CD4-positive, CD25-positive, alpha-beta regulatory T cell (primary cell): Measurements from ENCODE around the gene MYOC. TPM values are rescaled to one million over a fixed set of nuclear protein-coding genes. Genes with fewer than 3 reads are reported as not detected.
A peak's percentile ranks its signal among the peaks of the same experiment; 100 is the strongest.

Source experiments
- ATAC-seq, 2 donors: fragments of 150-1000 bp; cut with Tn5 transposase; one replicate each; pipeline ENCODE4 v1.10.0; 2021; ENCODE audit warnings: low read depth in 2 of 2, moderate number of reproducible peaks in 2 of 2, moderate library complexity in 1 of 2
- DNase-seq, 3 donors: peaks; one replicate each; pipeline versions ENCODE4 v3.0.0 to v3.0.0-alpha.2; 2012 to 2022; ENCODE audit warnings: mixed read lengths in 1 of 3
- H3K27ac ChIP-seq: one replicate; pipeline ENCODE4 v1.7.0; 2013; ENCODE audit warnings: mild to moderate bottlenecking, low read length; ENCODE audit not compliant: insufficient read depth, poor library complexity, severe bottlenecking
- H3K27me3 ChIP-seq: one replicate; pipeline ENCODE4 v1.7.0; 2013; ENCODE audit warnings: low read length; ENCODE audit not compliant: control insufficient read depth, insufficient read depth
- H3K36me3 ChIP-seq: one replicate; pipeline ENCODE4 v1.7.0; 2013; ENCODE audit warnings: mild to moderate bottlenecking, low read length, moderate library complexity; ENCODE audit not compliant: control insufficient read depth, insufficient read depth
- H3K4me1 ChIP-seq: 2 replicates; pipeline ENCODE4 v1.7.0; 2013; ENCODE audit warnings: mild to moderate bottlenecking, low read length; ENCODE audit not compliant: insufficient read depth, control insufficient read depth, poor library complexity, severe bottlenecking
- H3K4me3 ChIP-seq: one replicate; pipeline ENCODE4 v1.7.0; 2013; ENCODE audit warnings: low read depth, mild to moderate bottlenecking, low read length, moderate library complexity
- H3K9me3 ChIP-seq, 2 experiments: 1 replicate in 1 of 2; 2 replicates in 1 of 2; pipeline ENCODE4 v1.7.0; 2013; ENCODE audit warnings: low read length in 2 of 2, mild to moderate bottlenecking in 1 of 2, moderate library complexity in 1 of 2; ENCODE audit not compliant: control insufficient read depth in 2 of 2
- H3K27ac Mint-ChIP-seq, 3 donors: one replicate each; pipeline ENCODE4 v1.8.0; 2020 to 2022; ENCODE audit warnings: mild to moderate bottlenecking in 3 of 3, mixed read lengths in 3 of 3, moderate library complexity in 2 of 3
- H3K27me3 Mint-ChIP-seq: one replicate; pipeline ENCODE4 v1.8.0; 2022; ENCODE audit warnings: mild to moderate bottlenecking, mixed read lengths
- H3K36me3 Mint-ChIP-seq: one replicate; pipeline ENCODE4 v1.8.0; 2020; ENCODE audit warnings: mixed read lengths
- H3K4me1 Mint-ChIP-seq, 4 donors: one replicate each; pipeline ENCODE4 v1.8.0; 2020 to 2022; ENCODE audit warnings: mixed read lengths in 4 of 4, mild to moderate bottlenecking in 1 of 4
- H3K4me3 Mint-ChIP-seq, 4 donors: one replicate each; pipeline ENCODE4 v1.8.0; 2020 to 2022; ENCODE audit warnings: mild to moderate bottlenecking in 4 of 4, mixed read lengths in 4 of 4, moderate library complexity in 3 of 4
- H3K9me3 Mint-ChIP-seq, 7 donors: one replicate each; pipeline ENCODE4 v1.8.0; 2020 to 2022; ENCODE audit warnings: mixed read lengths in 7 of 7, mild to moderate bottlenecking in 3 of 7, moderate library complexity in 2 of 7
- polyA plus RNA-seq, 4 donors: library from polyadenylated mRNA; unstranded; fragments of 300-500 nt; fragmentation: Illumina TruSeq; gene quantifications; one replicate each; pipeline ENCODE4 v1.2.3, GENCODE V29; 2021
- total RNA-seq: library from RNA; stranded (reverse); gene quantifications from one replicate; pipeline ENCODE4 v1.2.3, GENCODE V29; 2022

MYOC gene
- total and polyA plus RNA-seq, 5 donors from 2014 or later, result not detected

DNA sequence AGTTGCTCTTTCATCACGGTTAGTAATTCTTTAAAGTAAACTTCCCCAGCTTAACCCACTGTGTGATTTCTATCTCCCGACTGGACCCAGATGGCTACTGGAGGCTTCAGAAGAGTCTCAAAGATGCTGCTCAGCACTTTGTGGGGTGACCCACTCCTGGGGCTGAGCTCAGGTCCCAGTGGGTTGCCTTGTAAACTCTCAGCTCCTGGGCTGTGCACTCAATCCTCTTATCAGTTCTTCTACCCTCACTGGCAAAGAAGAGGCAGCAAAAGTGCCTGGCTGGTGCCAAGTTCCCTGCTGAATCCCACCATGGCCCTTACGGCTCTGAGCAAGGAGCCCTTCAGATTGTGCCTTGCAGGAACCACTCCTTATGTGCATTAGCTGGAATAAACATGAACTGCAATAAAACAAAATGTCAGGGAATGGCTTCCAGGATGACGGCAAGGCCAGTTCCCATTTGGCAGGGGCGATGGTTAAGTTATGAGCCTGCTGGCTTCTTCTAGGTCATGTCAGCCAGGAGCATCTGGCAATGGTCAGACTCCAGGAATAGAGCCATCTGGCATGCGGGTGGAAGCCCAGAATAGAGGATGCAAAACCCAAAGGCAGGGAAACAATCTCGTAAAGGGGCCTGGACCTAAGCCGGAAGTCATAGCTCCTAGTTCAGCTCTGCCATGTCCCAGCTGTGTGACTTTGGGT, 6.8 kb downstream of the MYOC start:
- DNase-seq, result no peak
- Histone ChIP-seq H3K27ac (no peak overlapping the region), H3K9me3 (no peaks in the 10 kb centered on the region), H3K4me3 (no peak overlapping the region), H3K36me3 (no peaks in the 10 kb centered on the region), H3K27me3 (peaks cover under 1% of the 10 kb centered on the region), H3K4me1 (peaks cover 4% of the 10 kb centered on the region)
- no peaks in the 10 kb centered on the region for H3K36me3 Mint-ChIP-seq
- peaks cover 11% of the 10 kb centered on the region for H3K27me3 Mint-ChIP-seq
- peaks cover 0 to 6% (median 3%) of the 10 kb centered on the region in 4 donors for H3K4me1 Mint-ChIP-seq
- H3K27ac Mint-ChIP-seq, result no peak overlapping the region
- no peak for ATAC-seq
- H3K9me3 Mint-ChIP-seq, result peaks cover 0 to 1% (median 0%) of the 10 kb centered on the region in 7 donors
- no peak overlapping the region for H3K4me3 Mint-ChIP-seq

GRCh38 chr1:171644805-171645483, 7.5 kb downstream of the MYOC start:
- H3K4me3 ChIP-seq, result no peak overlapping the region
- Mint-ChIP-seq H3K9me3 (peaks cover 0 to 1% (median 0%) of the 10 kb centered on the region in 7 donors), H3K4me1 (peaks cover 0 to 6% (median 3%) of the 10 kb centered on the region in 4 donors), H3K27me3 (peaks cover 11% of the 10 kb centered on the region), H3K27ac (no peak overlapping the region), H3K4me3 (no peak overlapping the region), H3K36me3 (no peaks in the 10 kb centered on the region)
- DNase-seq (peak; percentile 19 to 87 (median 51)), ATAC-seq (peak; percentile 81)
- H3K9me3 ChIP-seq, result no peaks in the 10 kb centered on the region
- H3K27me3 ChIP-seq, result no peaks in the 10 kb centered on the region
- H3K4me1 ChIP-seq, result peaks cover 4% of the 10 kb centered on the region
- H3K36me3 ChIP-seq, result no peaks in the 10 kb centered on the region
- no peak overlapping the region for H3K27ac ChIP-seq

GRCh38 chr1:171643156-171643555, 9.3 kb downstream of the MYOC start:
- Mint-ChIP-seq H3K9me3 (peaks cover 0 to 1% (median 0%) of the 10 kb centered on the region in 7 donors), H3K27me3 (peaks cover 11% of the 10 kb centered on the region), H3K4me1 (peaks cover 0 to 6% (median 3%) of the 10 kb centered on the region in 4 donors), H3K27ac (no peak overlapping the region), H3K36me3 (no peaks in the 10 kb centered on the region), H3K4me3 (no peak overlapping the region)
- no peaks in the 10 kb centered on the region for H3K27me3 ChIP-seq
- H3K27ac ChIP-seq, result no peak overlapping the region
- H3K4me1 ChIP-seq, result peaks cover 4% of the 10 kb centered on the region
- H3K36me3 ChIP-seq, result no peaks in the 10 kb centered on the region
- no peak overlapping the region for H3K4me3 ChIP-seq
- no peaks in the 10 kb centered on the region for H3K9me3 ChIP-seq
- DNase-seq, result no peak
- ATAC-seq, result no peak

DNA sequence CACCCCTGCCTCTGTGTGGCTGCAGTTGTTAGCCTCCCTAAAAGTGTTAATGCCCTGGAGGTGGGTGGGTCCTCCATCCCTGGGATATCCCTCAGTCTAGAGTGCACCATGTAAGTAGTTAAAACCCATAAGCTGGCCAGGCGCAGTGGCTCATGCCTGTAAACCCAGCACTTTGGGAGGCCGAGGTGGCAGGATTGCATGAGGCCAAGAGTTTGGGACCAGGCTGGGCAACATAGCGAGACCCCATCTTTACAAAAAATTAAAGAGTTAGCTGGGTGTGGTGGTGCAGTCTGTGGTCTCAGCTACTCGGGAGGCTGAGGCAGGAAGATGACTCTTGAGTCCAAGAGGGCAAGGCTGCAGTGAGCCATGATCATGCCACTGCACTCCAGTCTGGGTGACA, 10.3 kb downstream of the MYOC start:
- Mint-ChIP-seq H3K4me1 (peaks cover 0 to 6% (median 3%) of the 10 kb centered on the region in 4 donors), H3K27ac (no peak overlapping the region), H3K27me3 (peaks cover 11% of the 10 kb centered on the region), H3K36me3 (no peaks in the 10 kb centered on the region), H3K9me3 (peaks cover 0 to 1% (median 0%) of the 10 kb centered on the region in 7 donors), H3K4me3 (no peak overlapping the region)
- Histone ChIP-seq H3K4me1 (peaks cover 4% of the 10 kb centered on the region), H3K36me3 (no peaks in the 10 kb centered on the region), H3K9me3 (no peaks in the 10 kb centered on the region), H3K27me3 (no peaks in the 10 kb centered on the region), H3K4me3 (no peak overlapping the region), H3K27ac (no peak overlapping the region)
- DNase-seq (no peak), ATAC-seq (no peak)

DNA sequence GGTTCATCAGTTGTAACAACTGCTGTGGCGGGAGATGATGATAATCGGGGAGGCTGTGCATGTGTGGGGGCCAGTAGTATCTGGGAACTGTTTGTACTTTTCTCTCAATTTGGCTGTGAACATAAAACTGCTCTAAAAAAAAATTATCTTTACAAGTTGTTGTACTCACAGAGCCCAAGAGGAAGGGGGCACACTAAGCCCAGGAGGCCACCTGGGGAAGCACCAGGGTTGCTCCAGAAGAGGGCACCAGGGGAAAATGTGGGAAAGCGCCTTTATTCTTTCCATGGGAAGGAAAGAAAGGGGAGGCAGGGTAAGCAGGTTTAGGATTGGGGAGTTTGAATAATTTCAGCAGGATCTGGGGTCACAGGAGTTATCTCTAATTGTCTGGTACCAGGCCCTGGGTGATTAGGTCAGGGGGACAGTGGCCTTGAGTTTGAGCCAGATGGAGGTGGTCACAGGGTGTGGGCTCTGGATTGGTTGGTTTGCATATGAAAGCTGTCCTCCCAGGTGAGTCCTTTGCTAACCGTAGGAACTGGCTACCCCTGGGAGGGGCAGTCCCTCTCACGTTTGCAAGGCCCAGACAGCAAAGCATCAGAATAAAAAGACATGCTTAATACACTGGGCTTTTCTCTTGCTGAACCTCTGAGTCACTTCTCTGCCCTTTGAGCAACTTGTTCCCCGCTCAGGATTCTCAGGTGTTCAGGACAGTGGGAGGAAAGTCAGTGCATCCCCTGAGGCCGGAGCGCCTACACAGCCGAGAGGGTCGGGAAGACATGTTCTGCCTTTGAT, 11.2 kb downstream of the MYOC start:
- Histone ChIP-seq H3K9me3 (no peaks in the 10 kb centered on the region), H3K4me1 (peaks cover 4% of the 10 kb centered on the region), H3K27me3 (no peaks in the 10 kb centered on the region), H3K36me3 (no peaks in the 10 kb centered on the region), H3K27ac (no peak overlapping the region), H3K4me3 (no peak overlapping the region)
- Mint-ChIP-seq H3K4me1 (peaks cover 0 to 6% (median 3%) of the 10 kb centered on the region in 4 donors), H3K4me3 (no peak overlapping the region), H3K9me3 (peaks cover 0 to 1% (median 0%) of the 10 kb centered on the region in 7 donors), H3K27ac (no peak overlapping the region), H3K36me3 (no peaks in the 10 kb centered on the region), H3K27me3 (peaks cover 15% of the 10 kb centered on the region)
- DNase-seq (no peak), ATAC-seq (no peak)

DNA sequence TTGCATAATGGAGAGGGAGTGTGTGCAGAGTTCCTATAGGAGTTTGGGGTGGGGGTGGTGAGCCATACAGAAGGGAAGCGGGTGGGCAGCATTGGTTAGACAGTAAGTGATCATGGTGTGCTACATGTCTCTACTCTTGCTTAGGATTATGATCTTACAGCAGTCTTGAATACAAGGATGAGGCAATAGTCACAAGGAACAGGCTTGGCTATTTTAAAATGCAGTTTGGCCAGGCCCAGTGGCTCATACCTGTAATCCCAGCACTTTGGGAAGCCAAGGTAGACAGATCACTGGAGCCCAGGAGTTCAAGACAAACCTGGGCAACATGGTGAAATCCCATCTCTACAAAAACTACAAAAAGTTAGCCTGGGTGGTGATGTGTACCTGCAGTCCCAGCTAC, 12.3 kb downstream of the MYOC start:
- no peak overlapping the region for H3K27ac ChIP-seq
- peaks cover 4% of the 10 kb centered on the region for H3K4me1 ChIP-seq
- no peaks in the 10 kb centered on the region for H3K36me3 Mint-ChIP-seq
- no peaks in the 10 kb centered on the region for H3K9me3 Mint-ChIP-seq
- H3K4me1 Mint-ChIP-seq, result peaks cover 0 to 6% (median 3%) of the 10 kb centered on the region in 4 donors
- H3K36me3 ChIP-seq, result no peaks in the 10 kb centered on the region
- no peaks in the 10 kb centered on the region for H3K9me3 ChIP-seq
- peaks cover 15% of the 10 kb centered on the region for H3K27me3 Mint-ChIP-seq
- H3K4me3 Mint-ChIP-seq, result no peak overlapping the region
- H3K27me3 ChIP-seq, result no peaks in the 10 kb centered on the region
- no peak overlapping the region for H3K27ac Mint-ChIP-seq
- ATAC-seq (no peak), DNase-seq (no peak)
- no peak overlapping the region for H3K4me3 ChIP-seq

- no peaks in the 10 kb centered on the region for H3K36me3 Mint-ChIP-seq
- Histone ChIP-seq H3K4me1 (no peaks in the 10 kb centered on the region), H3K27ac (no peak overlapping the region), H3K9me3 (no peaks in the 10 kb centered on the region), H3K27me3 (no peaks in the 10 kb centered on the region), H3K36me3 (no peaks in the 10 kb centered on the region), H3K4me3 (no peak overlapping the region)
- ATAC-seq (no peak), DNase-seq (no peak)
- no peaks in the 10 kb centered on the region for H3K4me1 Mint-ChIP-seq
- no peak overlapping the region for H3K27ac Mint-ChIP-seq
- no peaks in the 10 kb centered on the region for H3K9me3 Mint-ChIP-seq
- peaks cover 8% of the 10 kb centered on the region for H3K27me3 Mint-ChIP-seq
- H3K4me3 Mint-ChIP-seq, result no peak overlapping the region
These were observed 14.4 kb downstream of the MYOC start for GRCh38 chr1:171637928-171638576.
